Activated gamma-delta T cell treated with anti-CD3 and anti-CD28 coated beads, Interleukin-2, amount 50 U/mL, for 16 hours (primary cell): ENCODE measurements around the gene LGALSL.

Source experiments
- DNase-seq: peaks from one replicate; pipeline ENCODE4 v3.0.0-alpha.2; 2020; ENCODE audit warnings: low read depth

Gene LGALSL

DNA sequence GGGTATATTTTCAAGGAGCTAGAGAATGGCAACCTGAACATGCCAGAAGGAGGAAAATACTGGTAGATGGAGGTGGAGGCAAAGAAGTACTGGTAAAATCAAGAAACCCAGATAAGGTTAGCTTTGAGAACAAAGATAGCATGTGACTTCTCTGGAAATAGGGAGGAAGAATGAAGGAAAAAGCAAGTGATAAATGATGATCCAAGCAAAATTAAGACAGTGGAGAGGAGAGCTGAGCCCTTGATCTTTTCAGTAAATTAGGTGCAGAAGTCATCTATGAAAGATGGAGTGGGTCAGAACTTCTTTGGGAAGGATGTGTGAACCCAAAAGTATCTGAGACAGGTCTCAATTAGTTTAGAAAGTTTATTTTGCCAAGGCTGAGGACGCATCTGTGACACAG, 44.5 kb downstream of the LGALSL start:
- DNase-seq, result no peak

GRCh38 chr2:64500549-64500948, 46.6 kb downstream of the LGALSL start:
- no peak for DNase-seq

DNA sequence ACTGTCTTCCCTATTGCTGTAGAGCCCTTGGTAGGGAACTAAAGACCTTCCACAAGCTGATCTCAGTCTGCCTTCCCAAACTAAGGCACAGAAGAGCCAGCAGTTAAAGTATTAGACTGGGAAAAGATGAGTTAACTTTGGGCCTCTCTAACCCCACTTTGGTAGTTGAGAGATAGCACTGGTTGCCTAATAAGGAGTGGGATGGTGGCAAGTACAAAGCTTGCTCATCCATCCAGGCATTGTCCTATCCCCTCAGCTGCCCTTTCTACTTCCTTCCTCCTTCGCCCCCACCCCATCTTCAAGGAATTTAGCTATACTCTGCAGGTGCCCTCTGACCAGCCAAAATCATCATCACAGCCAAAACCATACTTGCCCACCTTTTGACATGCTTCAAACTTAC, 48.0 kb downstream of the LGALSL start:
- DNase-seq, result no peak

- DNase-seq, result no peak
Measured at GRCh38 chr2:64502860-64503259, 48.9 kb downstream of the LGALSL start.

DNA sequence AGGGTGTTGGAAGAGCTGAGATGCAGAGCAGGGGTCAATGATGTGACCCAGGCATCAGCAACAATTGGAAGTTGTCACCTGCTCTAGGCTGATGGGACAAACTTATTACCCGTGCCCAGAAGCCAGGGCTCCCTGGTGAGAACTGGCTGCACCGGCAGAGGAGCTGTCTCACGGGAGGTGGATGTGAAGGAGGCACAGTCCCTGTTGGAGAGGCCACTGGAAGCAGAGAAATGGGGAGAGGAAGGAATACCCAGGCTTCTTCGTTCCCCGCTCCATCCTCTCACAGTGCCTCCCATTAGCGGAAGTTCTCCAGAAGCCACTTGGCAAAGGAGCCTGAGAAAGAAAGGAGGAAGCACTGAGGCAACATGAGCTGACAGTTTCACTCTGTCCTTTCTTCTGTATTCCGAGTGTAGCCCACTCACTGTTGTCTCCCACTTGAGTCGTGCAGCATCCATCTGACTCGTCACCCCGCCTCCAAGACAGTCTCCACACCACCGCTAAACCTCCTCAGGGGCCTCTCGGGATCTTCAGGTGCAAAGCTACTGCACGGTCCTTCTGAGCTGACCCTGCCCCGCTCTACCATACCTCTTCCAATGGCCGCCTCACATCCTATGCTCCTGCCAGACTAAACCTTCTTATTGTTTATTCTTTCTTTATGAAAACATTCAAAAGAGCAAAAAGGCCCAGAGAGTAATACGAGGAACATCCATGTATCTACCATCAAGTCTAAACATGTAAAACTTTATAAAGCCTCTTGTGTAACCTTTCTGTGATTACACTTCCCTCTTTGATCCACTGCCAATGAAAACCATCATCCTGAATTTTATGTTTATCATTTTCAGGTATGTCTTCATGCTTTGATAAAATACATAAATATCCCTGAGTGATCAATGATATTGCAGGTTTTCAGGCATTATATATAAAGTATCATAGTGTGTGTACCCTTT, 51.1 kb downstream of the LGALSL start:
- DNase-seq, result no peak

DNA sequence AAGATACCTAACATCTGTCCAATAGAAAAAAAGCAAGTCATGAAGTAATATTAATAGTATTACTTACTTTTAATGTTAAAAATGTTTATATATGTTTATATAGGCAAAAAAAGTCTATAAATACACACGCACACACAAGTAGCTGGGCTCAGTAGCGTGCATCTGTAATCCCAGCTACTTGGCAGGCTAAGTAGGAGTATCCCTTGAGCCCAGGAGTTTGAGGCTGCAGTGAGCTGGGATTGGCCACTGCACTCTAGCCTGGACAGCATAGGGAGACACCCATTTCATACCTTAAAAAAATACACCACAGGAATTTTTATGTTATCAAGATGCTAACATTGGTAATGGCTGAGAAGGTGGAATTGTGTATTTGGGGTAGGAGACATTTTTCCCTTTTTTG, 52.7 kb downstream of the LGALSL start:
- no peak for DNase-seq
